ENCODE measurements around the gene SLC8B1.

The SLC8B1 gene

GRCh38 chr12:113292091-113292490 lies 42.8 kb downstream of the SLC8B1 start:
- no peak for DNase-seq

GRCh38 chr12:113291586-113291985 lies 43.3 kb downstream of the SLC8B1 start:
- DNase-seq, result no peak

- no peak for DNase-seq
Measured at GRCh38 chr12:113290506-113290905, 44.4 kb downstream of the SLC8B1 start.

- DNase-seq, result no peak
Measured at GRCh38 chr12:113289361-113289760, 45.5 kb downstream of the SLC8B1 start.

GRCh38 chr12:113287899-113288282 lies 47.0 kb downstream of the SLC8B1 start:
- no peak for DNase-seq

GRCh38 chr12:113287146-113287898 lies 47.6 kb downstream of the SLC8B1 start:
- no peak for DNase-seq

- no peak for DNase-seq
Measured at GRCh38 chr12:113286712-113287111, 48.2 kb downstream of the SLC8B1 start.

- no peak for DNase-seq
Measured at GRCh38 chr12:113285679-113286610, 49.0 kb downstream of the SLC8B1 start.

GRCh38 chr12:113284751-113285150 lies 50.2 kb downstream of the SLC8B1 start:
- DNase-seq, result no peak

GRCh38 chr12:113278633-113279032 lies 56.3 kb downstream of the SLC8B1 start:
- DNase-seq, result no peak

GRCh38 chr12:113278141-113278540 lies 56.8 kb downstream of the SLC8B1 start:
- DNase-seq, result no peak

GRCh38 chr12:113277511-113277910 lies 57.4 kb downstream of the SLC8B1 start:
- DNase-seq, result no peak

- DNase-seq, result no peak
Measured at GRCh38 chr12:113276946-113277500, 57.9 kb downstream of the SLC8B1 start.

GRCh38 chr12:113276306-113276705 lies 58.6 kb downstream of the SLC8B1 start:
- no peak for DNase-seq

- DNase-seq, result no peak
Measured at GRCh38 chr12:113274848-113275247, 60.1 kb downstream of the SLC8B1 start.

GRCh38 chr12:113273053-113273725 lies 61.7 kb downstream of the SLC8B1 start:
- no peak for DNase-seq

GRCh38 chr12:113271853-113272561 lies 62.9 kb downstream of the SLC8B1 start:
- peak in 1 of 2 donors; percentile 13 for DNase-seq

- DNase-seq, result no peak
Measured at GRCh38 chr12:113271466-113271852, 63.5 kb downstream of the SLC8B1 start.

- no peak for DNase-seq
Measured at GRCh38 chr12:113270709-113271009, 64.2 kb downstream of the SLC8B1 start.

- no peak for DNase-seq
Measured at GRCh38 chr12:113269257-113269943, 65.5 kb downstream of the SLC8B1 start.

- no peak for DNase-seq
Measured at GRCh38 chr12:113268621-113269020, 66.3 kb downstream of the SLC8B1 start.

GRCh38 chr12:113268136-113268535 lies 66.8 kb downstream of the SLC8B1 start:
- DNase-seq, result no peak
